Measurements from ENCODE around the gene STOML1. TPM values are rescaled to one million over a fixed set of nuclear protein-coding genes. Genes with fewer than 3 reads are reported as not detected.

STOML1 gene
- total RNA-seq, 1 experiment from 2014 or later: 2.5 TPM

GRCh38 chr15:73981761-73982221 is 10.3 kb downstream of the STOML1 start:
- TF ChIP-seq, protein P1, sequence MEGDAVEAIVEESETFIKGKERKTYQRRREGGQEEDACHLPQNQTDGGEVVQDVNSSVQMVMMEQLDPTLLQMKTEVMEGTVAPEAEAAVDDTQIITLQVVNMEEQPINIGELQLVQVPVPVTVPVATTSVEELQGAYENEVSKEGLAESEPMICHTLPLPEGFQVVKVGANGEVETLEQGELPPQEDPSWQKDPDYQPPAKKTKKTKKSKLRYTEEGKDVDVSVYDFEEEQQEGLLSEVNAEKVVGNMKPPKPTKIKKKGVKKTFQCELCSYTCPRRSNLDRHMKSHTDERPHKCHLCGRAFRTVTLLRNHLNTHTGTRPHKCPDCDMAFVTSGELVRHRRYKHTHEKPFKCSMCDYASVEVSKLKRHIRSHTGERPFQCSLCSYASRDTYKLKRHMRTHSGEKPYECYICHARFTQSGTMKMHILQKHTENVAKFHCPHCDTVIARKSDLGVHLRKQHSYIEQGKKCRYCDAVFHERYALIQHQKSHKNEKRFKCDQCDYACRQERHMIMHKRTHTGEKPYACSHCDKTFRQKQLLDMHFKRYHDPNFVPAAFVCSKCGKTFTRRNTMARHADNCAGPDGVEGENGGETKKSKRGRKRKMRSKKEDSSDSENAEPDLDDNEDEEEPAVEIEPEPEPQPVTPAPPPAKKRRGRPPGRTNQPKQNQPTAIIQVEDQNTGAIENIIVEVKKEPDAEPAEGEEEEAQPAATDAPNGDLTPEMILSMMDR (conservative IDR thresholded peaks at IDR 0.05): no peak
- H3K56ac ChIP-seq (ENCODE audit: insufficient read length, low read depth, low read length): no peak overlapping the region
- H3K4me2 ChIP-seq (ENCODE audit: insufficient read depth, insufficient read length, low read length): no peak overlapping the region
- no peaks in the 10 kb centered on the region for H3K23me2 ChIP-seq (ENCODE audit: insufficient read length, low read depth, low read length, poor library complexity, severe bottlenecking)
- H3K27me3 ChIP-seq (ENCODE audit: insufficient read depth, low read length): no peaks in the 10 kb centered on the region
- no peak overlapping the region for H3K4ac ChIP-seq (ENCODE audit: low read depth, low read length)
- H2BK12ac ChIP-seq (ENCODE audit: insufficient read length, low read depth, low read length): no peak overlapping the region
- no peak overlapping the region for H2BK120ac ChIP-seq (ENCODE audit: low read depth, low read length, poor library complexity, severe bottlenecking)
- H3K23ac ChIP-seq (ENCODE audit: insufficient read length, low read depth, low read length): no peak overlapping the region
- no peaks in the 10 kb centered on the region for H4K20me1 ChIP-seq (ENCODE audit: control insufficient read depth, insufficient read depth, insufficient read length)
- H2AFZ ChIP-seq (ENCODE audit: low read length): no peak overlapping the region
- H3K27me3 Mint-ChIP-seq (ENCODE audit: low read depth): peaks cover 13% of the 10 kb centered on the region
- H3K79me2 ChIP-seq (ENCODE audit: insufficient read depth, low read length): no peaks in the 10 kb centered on the region
- no peak overlapping the region for H2BK5ac ChIP-seq (ENCODE audit: insufficient read length, low read length)
- H2BK15ac ChIP-seq (ENCODE audit: low read depth, low read length): no peak overlapping the region
- H3K27ac ChIP-seq (ENCODE audit: insufficient read length, low read depth, low read length): no peak overlapping the region
- no peak overlapping the region for H2AK5ac ChIP-seq (ENCODE audit: insufficient read length, low read length)
- H3K4me1 Mint-ChIP-seq: peaks cover 3 to 7% of the 10 kb centered on the region in 2 experiments; a peak in 3 of 4 replicates
- H3K9ac ChIP-seq (ENCODE audit: extremely low read depth, insufficient read length, low read length): no peak overlapping the region
- H3K9me3 ChIP-seq (ENCODE audit: control insufficient read depth, low read depth, low read length): no peaks in the 10 kb centered on the region
- H3K18ac ChIP-seq (ENCODE audit: insufficient read length, low read depth, low read length): no peak overlapping the region
- no peak overlapping the region for H4K91ac ChIP-seq (ENCODE audit: insufficient read length, low read depth, low read length)
- no peak overlapping the region for H3K4me3 Mint-ChIP-seq
- no peak overlapping the region for H2BK20ac ChIP-seq (ENCODE audit: low read depth, low read length, poor library complexity, severe bottlenecking)
- no peaks in the 10 kb centered on the region for H3K36me3 Mint-ChIP-seq (ENCODE audit: insufficient read depth in 1 of 3, low read depth in 3 of 3)
- no peaks in the 10 kb centered on the region for H3K4me1 ChIP-seq (ENCODE audit: insufficient read depth, low read length)
- no peak overlapping the region for H3K27ac Mint-ChIP-seq
- no peaks in the 10 kb centered on the region for H3K9me3 Mint-ChIP-seq
- no CpG with 5 or more reads among the region's 5 CpGs for WGBS (ENCODE audit: extremely low coverage, insufficient read length, low lambda C conversion rate)
- H3K14ac ChIP-seq (ENCODE audit: insufficient read depth, low read length): no peak overlapping the region; the same call in 1 of the 2 replicates
- DNase-seq: no peak
- no peaks in the 10 kb centered on the region for H3K79me1 ChIP-seq (ENCODE audit: insufficient read depth, low read depth, low read length, poor library complexity, severe bottlenecking)
- H4K5ac ChIP-seq (ENCODE audit: insufficient read length, low read depth, low read length): no peak overlapping the region
- no peak overlapping the region for H3T11ph ChIP-seq (ENCODE audit: low read length)
- H4K8ac ChIP-seq (replicated peaks; ENCODE audit: insufficient read length, low read depth, low read length): no peak overlapping the region

Measured in H9 (cell line).